ENCODE measurements around the gene GJB3. TPM values are rescaled to one million over a fixed set of nuclear protein-coding genes. Genes with fewer than 3 reads are reported as not detected.

The GJB3 gene
- total and polyA plus RNA-seq, 4 donors, result 0.15 to 0.33 (median 0.17) TPM; not detected in 1

DNA sequence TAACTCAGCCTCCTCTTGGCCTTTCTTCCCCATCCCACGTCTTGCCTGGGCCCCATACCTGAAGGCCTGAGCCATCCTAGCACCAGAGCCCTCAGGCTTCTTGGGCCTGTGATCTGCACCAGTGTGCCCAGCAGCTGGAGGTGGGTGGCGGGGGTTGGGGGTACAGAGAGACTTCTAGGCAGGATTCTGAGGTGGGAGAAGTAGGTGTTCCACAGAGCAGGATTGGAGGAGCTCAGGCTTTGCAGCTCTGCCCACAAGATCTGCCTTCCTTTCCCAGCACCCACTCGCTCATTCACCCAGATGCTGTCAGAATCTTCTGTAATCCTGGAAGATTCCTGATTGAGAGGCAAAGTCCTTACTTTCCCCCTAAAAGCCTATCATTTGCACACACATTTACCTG lies 36.2 kb upstream of the GJB3 start:
- DNase-seq (ENCODE audit: low spot score), result no peak
- Histone ChIP-seq H3K9me3 (ENCODE audit: control insufficient read depth in 4 of 4, low read length in 3 of 4) (no peaks in the 10 kb centered on the region), H3K4me3 (ENCODE audit: low read depth in 1 of 3, low read length in 3 of 3) (no peak overlapping the region), H3K36me3 (ENCODE audit: control insufficient read depth in 4 of 4, insufficient read depth in 3 of 4, low read depth in 1 of 4, low read length in 3 of 4) (no peaks in the 10 kb centered on the region), H3K9ac (ENCODE audit: low read depth in 1 of 2, low read length in 2 of 2) (no peak overlapping the region), H3K27ac (ENCODE audit: low read depth in 1 of 2, low read length in 2 of 2) (no peak overlapping the region), H3K4me1 (ENCODE audit: control insufficient read depth in 4 of 4, insufficient read depth in 4 of 4, low read length in 3 of 4) (peaks cover 0 to 5% (median 2%) of the 10 kb centered on the region in 4 donors), H3K27me3 (ENCODE audit: control insufficient read depth in 4 of 4, insufficient read depth in 4 of 4, low read length in 3 of 4) (no peaks in the 10 kb centered on the region)
- TF ChIP-seq HNF4G (IDR thresholded peaks at IDR 0.05), result no peak
- no peak for TF ChIP-seq NR2F2 (IDR thresholded peaks at IDR 0.05)
- TF ChIP-seq JUND (IDR thresholded peaks at IDR 0.05), result no peak
- TF ChIP-seq, protein P1, sequence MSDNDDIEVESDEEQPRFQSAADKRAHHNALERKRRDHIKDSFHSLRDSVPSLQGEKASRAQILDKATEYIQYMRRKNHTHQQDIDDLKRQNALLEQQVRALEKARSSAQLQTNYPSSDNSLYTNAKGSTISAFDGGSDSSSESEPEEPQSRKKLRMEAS (IDR thresholded peaks at IDR 0.05), result no peak
- TF ChIP-seq CTCF (IDR thresholded peaks at IDR 0.05; ENCODE audit: low read depth, low read length, missing input control), result no peak
- no peak for TF ChIP-seq RXRA (IDR thresholded peaks at IDR 0.05)
- 76% methylated on average over 3 of the region's 3 CpGs for WGBS

GRCh38 chr1:34745666-34746065 lies 35.3 kb upstream of the GJB3 start:
- Histone ChIP-seq H3K36me3 (ENCODE audit: control insufficient read depth in 4 of 4, insufficient read depth in 3 of 4, low read depth in 1 of 4, low read length in 3 of 4) (no peaks in the 10 kb centered on the region), H3K9ac (ENCODE audit: low read depth in 1 of 2, low read length in 2 of 2) (no peak overlapping the region), H3K27me3 (ENCODE audit: control insufficient read depth in 4 of 4, insufficient read depth in 4 of 4, low read length in 3 of 4) (no peaks in the 10 kb centered on the region), H3K9me3 (ENCODE audit: control insufficient read depth in 4 of 4, low read length in 3 of 4) (no peaks in the 10 kb centered on the region), H3K27ac (ENCODE audit: low read depth in 1 of 2, low read length in 2 of 2) (no peak overlapping the region), H3K4me1 (ENCODE audit: control insufficient read depth in 4 of 4, insufficient read depth in 4 of 4, low read length in 3 of 4) (peaks cover 0 to 5% (median 2%) of the 10 kb centered on the region in 4 donors), H3K4me3 (ENCODE audit: low read depth in 1 of 3, low read length in 3 of 3) (no peak overlapping the region)
- DNase-seq (ENCODE audit: low spot score), result no peak
- TF ChIP-seq HNF4A (conservative IDR thresholded peaks at IDR 0.05), result no peak
- no peak for TF ChIP-seq TAF1 (conservative IDR thresholded peaks at IDR 0.05)
- TF ChIP-seq EGR1 (IDR thresholded peaks at IDR 0.05; ENCODE audit: low read depth in 2 of 2), result no peak
- no peak for TF ChIP-seq CTCF (IDR thresholded peaks at IDR 0.05; ENCODE audit: low read depth, low read length, missing input control)
- no peak for TF ChIP-seq NR2F2 (IDR thresholded peaks at IDR 0.05)
- TF ChIP-seq, protein P1 (IDR thresholded peaks at IDR 0.05), result no peak
- no peak for TF ChIP-seq RXRA (IDR thresholded peaks at IDR 0.05)
- 77% methylated on average over 5 of the region's 5 CpGs for WGBS

DNA sequence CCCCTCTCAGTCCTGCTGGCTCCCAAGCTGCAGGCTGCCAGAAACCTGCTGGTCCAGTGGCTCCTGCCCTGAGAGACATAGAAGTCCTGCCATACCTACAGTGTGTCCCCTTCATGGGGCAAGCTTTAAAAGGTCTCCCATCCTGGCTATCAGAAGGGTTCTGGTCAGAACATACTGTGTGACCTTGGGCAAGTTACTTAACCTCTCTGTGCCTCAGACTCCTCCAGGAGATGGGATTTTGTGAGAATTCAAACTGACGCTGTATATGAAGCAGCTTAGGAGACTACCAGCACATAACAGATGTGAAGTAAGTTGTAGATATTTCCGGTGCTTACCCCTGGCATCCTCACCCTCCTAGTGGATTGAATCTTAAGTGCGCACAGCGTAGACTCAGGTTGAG lies 34.9 kb upstream of the GJB3 start:
- H3K27me3 ChIP-seq (ENCODE audit: control insufficient read depth in 4 of 4, insufficient read depth in 4 of 4, low read length in 3 of 4), result no peaks in the 10 kb centered on the region
- no peak for DNase-seq (ENCODE audit: low spot score)
- no peaks in the 10 kb centered on the region for H3K9me3 ChIP-seq (ENCODE audit: control insufficient read depth in 4 of 4, low read length in 3 of 4)
- H3K4me1 ChIP-seq (ENCODE audit: control insufficient read depth in 4 of 4, insufficient read depth in 4 of 4, low read length in 3 of 4), result peaks cover 0 to 5% (median 2%) of the 10 kb centered on the region in 4 donors
- no peak overlapping the region for H3K9ac ChIP-seq (ENCODE audit: low read depth in 1 of 2, low read length in 2 of 2)
- no peaks in the 10 kb centered on the region for H3K36me3 ChIP-seq (ENCODE audit: control insufficient read depth in 4 of 4, insufficient read depth in 3 of 4, low read depth in 1 of 4, low read length in 3 of 4)
- no peak overlapping the region for H3K4me3 ChIP-seq (ENCODE audit: low read depth in 1 of 3, low read length in 3 of 3)
- no peak overlapping the region for H3K27ac ChIP-seq (ENCODE audit: low read depth in 1 of 2, low read length in 2 of 2)
- 91% methylated on average over 4 of the region's 4 CpGs for WGBS
- TF ChIP-seq, protein P1 (IDR thresholded peaks at IDR 0.05), result no peak
- TF ChIP-seq GABPA (IDR thresholded peaks at IDR 0.05 in 1 of 2, conservative IDR thresholded peaks at IDR 0.05 in 1 of 2) (no peak), RXRA (IDR thresholded peaks at IDR 0.05) (no peak), SP1 (IDR thresholded peaks at IDR 0.05) (no peak), TAF1 (conservative IDR thresholded peaks at IDR 0.05) (no peak), FOXA1 (IDR thresholded peaks at IDR 0.05) (no peak), REST (IDR thresholded peaks at IDR 0.05) (no peak), NR2F2 (IDR thresholded peaks at IDR 0.05) (no peak), CTCF (IDR thresholded peaks at IDR 0.05; ENCODE audit: low read depth, low read length, missing input control) (no peak), YY1 (IDR thresholded peaks at IDR 0.05) (no peak), FOXA2 (IDR thresholded peaks at IDR 0.05) (no peak)
- TF ChIP-seq, protein P2, sequence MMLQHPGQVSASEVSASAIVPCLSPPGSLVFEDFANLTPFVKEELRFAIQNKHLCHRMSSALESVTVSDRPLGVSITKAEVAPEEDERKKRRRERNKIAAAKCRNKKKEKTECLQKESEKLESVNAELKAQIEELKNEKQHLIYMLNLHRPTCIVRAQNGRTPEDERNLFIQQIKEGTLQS (IDR thresholded peaks at IDR 0.05), result no peak

Measured in liver (tissue), 9 donors.